NCI-H748 treated with DMSO at 0.1 percent for 48 hours (cell line): ENCODE results near the gene CYSTM1.

Experiments
- DNase-seq: peaks from one replicate; lab custom pipeline; 2025; lab: John Stamatoyannopoulos, UW

Gene CYSTM1

DNA sequence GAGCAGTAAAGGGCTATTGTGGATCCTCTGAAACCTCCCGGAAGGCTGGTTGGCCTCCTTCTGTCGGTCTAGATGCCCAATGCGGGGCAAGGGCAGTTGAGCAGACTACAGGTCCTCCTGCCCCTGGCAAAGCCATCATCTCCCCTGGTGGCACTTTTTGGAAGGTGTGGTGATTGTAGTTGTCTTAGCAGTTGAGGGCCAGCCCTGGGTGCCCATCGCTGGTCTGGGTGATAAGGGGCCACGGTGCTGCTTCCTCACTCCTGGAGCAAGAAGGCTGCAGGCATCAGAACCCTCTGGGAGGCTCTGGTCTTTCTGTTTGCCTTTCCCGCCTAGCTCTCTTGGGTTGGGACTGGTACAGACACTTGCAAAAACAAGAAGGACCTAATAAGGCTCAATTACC is 63.8 kb downstream of the CYSTM1 start:
- no peak for DNase-seq

DNA sequence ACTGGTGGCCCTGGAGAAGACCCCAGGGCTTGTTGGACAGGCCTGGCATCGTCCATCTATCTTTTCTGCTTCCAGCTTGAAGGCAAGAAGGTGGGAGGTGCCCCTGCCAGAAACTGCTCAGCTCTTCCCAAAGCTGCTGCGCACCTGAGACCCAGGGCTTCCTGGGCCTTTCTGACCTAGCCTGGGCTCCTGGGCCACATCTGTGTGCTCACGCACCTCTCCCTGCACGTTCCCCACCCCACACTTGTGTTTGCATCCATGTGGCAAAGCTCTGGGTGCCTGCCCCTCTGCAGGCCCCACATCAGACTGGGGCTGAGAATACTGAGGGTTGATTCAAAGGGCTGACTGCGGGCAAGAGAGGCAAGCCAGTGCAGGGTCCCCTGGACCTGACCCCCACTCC is 64.5 kb downstream of the CYSTM1 start:
- no peak for DNase-seq

DNA sequence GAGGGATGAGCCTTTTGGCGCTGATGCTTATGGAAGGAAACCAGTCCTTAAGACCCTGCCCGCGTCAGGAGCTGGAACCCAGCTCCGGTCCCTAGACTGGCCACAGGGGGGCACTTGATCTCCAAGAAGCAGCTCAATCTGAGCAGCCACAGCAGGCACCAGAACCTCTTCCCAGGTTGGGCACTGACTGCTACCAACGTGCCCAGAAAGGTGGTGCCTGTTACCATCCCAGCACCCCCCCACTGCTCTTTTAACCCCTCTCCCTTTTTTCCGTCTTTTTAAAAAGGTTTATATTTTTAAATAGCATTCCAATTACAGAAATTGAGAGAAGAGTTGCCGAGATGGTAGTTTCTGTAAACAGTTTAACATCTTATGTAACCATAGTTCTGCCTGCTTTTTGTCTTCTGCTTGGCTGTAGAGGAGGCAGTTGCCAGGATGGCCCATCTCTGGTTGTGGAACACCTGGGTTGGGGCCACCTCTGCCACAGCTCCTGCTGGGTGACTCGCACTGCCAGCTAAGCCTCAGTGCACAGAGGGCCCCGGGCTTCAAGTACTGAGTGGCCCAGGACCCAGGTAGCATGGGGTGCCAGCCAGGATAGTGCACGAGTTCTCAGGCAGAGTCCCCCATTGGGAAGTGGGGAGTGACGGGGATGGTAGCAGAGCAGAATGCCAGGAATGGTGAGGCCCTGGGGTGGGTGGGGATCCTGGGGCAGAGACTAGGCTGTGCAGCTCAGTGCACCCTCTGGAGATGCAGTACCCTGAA is 65.1 kb downstream of the CYSTM1 start:
- DNase-seq, result no peak

DNA sequence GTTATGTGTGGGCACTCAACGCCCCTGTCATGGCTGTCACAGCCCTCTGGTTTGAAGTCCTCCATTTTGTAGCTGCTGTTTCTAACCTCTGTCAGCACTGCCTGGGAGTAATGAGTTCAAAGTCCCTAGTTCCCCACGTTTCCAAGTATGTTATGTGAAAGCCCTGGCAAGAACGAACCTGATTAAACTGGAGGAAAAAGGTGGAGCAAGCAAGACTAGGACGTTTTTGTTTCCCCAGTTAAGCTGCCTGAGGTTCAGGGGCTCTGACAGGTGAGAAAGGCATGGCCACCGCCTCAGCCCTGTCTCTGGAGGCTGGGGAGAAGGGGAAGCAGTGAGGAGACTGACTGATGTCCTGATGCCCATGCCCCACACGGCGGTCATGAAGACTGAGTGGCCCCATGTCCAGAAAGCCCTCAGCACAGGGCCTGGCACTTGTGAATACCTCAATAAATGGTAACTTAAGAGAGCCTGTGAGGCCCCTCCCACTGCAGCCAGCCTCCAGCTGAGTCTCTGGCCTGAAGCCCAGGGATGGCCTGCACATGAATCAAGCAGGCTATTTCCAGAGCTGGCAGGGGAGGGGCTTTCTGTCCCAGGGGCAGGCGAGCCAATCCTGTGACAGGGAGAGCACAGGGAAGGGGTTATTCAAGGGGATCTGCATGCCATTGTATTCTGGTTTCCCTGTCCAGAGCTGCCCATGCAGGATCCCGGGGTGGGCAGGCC is 66.2 kb downstream of the CYSTM1 start:
- no peak for DNase-seq

DNA sequence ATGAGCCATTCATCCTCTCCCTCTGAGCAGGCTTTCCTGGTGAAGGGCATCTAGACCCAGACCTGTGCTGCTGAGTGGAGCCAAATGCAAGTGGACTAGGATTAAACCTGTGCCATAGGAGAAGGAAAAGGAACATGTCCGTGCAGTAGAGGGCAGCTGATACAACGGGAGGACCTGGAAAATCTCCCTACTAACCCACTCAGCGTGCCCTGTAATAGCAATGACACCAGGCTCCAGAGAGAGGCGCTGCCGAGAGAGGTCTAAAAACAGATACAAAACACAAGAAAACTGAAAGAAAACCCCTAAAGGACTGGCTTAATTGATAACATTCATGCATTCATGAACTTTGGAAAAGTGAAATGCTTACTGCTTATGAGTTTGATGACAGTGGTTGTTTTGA is 67.1 kb downstream of the CYSTM1 start:
- no peak for DNase-seq

DNA sequence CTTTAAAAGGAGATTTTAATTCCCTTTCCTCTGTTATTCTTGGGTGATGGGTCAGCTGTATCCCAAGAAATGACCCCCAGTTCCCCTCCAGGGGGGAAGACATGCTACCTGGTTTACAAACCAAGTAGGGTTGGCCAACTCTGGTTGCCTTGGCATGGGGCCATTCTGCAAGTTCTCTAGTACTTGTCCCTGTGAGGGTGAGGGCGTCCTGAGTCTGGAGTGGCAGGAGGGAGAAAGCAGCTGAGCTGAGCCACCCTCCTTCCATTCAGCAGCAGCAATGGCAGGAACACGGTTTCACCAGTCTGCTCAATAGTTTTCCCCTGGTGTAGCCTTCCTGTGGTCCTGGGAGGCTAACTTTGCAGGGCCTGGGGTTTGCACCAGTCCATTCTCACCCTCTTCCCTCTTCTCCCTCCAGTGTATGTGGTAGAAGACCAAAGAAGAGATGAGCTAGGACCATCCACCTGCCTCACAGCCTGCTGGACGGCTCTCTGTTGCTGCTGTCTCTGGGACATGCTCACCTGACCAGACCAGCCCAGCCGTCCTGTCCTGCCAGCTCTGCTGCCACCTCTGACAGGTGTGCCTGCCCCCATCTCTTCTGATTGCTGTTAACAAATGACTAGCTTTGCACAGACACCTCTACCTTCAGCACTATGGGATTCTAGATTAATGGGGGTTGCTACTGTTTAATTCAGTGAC is 68.0 kb downstream of the CYSTM1 start:
- DNase-seq, result no peak

DNA sequence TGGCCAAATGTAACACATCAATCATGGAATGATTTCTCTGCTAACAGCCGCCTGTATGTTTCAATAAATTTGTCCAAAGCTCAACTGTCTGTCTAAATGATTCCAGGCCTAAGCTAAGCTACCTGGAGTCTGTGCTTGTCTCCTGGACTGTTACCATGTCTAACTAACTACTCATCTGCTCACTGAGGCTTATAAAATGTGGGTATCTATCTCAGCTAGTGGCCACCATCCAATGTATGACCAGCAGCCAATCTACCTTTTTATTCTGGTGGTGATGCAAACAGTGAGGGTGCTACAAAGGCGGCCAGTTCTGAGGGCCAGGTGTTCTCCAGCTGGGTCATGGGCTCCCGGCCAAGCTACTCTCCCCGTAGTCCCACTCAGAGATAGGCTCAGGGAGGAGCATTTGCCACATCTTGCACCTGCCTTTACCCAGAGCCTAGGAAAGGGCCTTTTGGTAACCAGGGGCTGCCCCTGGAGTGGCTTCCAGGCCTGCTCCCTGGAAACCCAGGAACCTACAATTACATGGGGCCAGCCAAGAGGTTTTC is 68.8 kb downstream of the CYSTM1 start:
- DNase-seq, result no peak

DNA sequence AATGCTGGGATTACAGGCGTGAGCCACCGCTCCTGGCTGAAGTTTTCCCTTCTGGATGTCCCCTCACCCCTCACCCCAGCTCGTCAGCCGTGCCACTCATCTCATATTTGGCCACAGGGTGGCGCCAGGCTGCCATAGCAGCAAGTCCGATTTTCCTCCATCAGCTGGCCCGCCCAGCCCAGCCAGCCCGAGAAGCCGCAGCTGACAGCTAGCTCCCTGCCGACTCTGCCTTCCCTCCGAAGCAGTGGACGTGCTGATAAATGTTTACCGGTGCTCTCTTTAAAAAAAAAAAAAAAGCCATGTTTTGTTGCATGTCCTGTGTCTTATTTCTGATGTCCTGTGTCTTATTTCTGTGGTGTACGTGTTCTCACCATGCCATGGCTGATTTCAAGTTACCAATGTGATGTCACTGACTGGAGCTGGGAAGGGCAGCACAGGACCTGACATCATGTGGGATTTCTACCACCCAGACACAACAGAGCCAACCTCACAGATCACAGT is 69.6 kb downstream of the CYSTM1 start:
- peak; percentile 42 for DNase-seq

DNA sequence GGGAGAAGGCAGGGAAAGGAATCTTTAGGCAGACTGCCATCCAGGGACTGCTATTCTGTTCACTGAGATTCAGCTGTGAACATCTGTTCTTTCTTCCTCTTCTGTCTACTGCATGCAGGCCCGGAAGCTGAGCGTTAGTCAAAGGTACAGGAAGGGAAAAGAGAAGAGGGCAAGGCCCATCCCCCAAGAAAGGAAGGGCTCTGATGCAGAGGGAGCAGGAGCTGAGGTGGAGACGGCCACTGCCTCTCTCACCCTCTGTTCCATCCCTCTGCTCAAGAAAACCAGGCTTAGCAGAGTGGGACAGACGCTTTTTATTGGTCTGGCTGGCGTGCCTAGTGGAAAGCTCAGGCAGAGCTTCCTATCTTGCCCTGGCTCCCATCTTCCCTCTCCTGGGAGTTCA is 70.4 kb downstream of the CYSTM1 start:
- DNase-seq, result no peak

DNA sequence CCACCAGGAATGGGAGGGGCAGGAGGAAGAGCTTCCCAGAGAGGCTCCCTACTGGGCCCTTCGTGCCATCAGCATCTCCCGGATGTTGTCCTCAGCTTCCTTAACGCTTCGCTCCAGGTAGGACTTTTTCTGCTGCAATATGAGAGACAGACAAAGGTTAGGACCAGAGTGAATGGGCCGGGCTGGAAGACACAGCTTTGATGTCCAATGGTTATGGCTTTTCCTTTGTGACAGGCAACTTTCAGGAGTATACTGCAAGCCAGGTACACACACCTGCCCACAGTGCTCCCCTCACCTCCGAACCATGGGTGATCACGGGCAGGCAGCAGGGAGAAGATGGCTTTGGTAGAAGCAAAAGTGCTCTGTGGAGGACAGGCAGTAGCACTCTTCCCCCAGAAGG is 70.9 kb downstream of the CYSTM1 start:
- DNase-seq, result no peak

DNA sequence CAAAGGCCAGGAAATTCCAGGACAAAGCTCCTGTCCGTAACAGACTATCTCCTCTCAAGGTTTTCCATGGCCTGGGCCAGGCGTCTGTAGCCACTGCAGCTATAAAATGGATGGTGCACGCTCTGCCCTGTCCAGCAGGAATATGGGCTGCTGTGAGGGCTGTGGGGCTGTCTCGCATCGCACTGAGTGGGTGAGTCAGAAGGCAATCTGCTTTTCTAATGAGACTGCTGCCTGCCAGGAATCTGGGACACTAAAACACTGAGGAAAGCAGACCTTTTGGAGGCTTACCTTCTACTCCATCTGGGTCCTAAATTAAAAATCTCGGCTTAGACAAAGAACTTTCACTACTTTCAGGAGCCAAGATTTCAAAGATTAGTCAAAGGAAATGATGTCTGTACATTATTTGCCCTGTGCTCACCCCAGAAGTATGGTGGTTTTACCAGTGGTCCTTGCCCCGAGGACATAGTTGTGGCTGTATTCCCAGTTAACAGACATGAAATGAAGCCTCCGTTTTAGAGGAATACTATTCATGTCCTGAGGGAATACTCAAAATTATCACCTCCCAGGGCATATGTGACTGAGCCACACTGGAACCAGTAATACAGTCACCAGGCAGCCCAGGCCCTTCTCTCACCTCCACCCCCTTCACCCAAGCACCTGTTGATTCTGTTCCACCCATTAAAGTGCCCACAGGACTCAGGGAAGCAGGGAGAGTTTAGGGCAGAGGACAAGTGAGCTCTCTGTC is 71.6 kb downstream of the CYSTM1 start:
- DNase-seq, result no peak

DNA sequence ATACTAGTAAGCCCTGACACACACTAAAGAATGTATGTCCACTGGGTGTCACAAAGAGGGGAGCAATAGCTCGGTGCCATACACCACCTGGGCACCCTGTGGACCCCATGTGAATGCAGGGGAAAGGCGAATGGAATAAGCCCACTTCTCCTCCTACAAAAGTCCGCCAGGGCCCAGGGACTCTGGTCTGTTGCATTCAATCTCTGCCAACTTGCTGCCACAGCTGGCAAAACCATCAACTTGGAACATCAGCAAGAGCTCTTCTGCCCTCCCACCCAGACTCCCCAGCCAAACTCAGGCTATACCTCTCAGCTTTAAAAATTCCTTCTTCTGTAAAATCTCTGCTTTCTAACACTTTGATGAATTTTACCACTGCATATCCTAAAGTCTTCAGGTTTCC is 73.4 kb downstream of the CYSTM1 start:
- DNase-seq, result no peak

DNA sequence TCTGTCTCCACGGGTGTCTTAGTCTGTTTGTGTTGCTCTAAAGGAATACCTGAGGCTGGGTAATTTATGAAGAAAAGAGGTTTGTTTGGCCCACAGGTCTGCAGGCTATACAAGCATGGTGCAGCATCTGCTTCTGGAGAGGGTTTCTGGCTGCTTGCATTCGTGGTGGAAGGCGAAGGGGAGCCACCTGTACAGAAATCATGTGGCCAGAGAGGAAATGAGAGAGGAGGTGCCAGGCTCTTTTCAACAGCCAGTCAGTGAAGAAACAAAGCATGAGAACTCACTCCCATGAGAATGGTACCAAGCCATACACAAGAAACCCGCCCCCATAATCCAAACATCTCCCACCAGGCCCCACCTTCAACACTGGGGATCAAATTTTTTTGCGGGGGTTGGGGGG is 74.5 kb downstream of the CYSTM1 start:
- DNase-seq, result no peak

DNA sequence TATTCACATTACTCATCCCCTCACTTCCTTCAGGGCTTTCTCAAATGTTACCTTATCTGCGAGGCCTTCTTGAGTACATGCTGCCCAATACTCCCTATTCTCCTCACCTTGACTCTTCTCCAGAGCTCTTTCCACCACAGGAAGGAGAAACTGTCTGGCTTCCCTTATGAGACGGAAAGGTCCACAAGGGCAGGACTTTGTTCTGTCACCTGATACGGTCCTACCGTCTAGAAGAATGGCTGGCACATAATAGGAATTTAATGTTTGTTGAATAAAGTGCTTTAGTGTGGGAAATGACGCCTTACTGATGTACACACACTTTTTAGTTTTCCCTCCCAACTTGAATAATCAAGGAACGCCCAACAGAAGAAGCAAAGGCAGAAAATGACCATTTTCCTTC is 75.4 kb downstream of the CYSTM1 start:
- no peak for DNase-seq

DNA sequence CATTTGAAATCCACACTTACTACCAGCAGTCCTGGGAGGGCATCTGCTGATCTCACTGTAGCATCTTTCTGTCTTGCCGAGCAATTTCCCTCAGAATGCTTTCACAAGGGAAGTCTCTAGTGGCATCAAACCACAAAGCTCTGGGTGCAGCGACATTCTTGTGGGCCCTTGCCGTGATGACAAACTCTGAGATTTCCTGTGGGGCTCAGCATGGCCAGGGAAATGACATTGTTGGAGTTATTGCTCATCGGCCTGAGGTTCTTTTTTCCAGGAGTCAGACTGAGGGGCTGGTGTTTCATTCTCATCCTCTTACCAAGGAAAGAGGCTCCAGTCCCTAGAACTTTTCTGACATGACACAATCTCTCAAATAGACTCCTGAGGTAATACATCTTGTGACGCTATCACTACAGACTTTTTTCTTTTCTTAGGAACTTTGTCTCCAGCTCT is 76.6 kb downstream of the CYSTM1 start:
- no peak for DNase-seq

DNA sequence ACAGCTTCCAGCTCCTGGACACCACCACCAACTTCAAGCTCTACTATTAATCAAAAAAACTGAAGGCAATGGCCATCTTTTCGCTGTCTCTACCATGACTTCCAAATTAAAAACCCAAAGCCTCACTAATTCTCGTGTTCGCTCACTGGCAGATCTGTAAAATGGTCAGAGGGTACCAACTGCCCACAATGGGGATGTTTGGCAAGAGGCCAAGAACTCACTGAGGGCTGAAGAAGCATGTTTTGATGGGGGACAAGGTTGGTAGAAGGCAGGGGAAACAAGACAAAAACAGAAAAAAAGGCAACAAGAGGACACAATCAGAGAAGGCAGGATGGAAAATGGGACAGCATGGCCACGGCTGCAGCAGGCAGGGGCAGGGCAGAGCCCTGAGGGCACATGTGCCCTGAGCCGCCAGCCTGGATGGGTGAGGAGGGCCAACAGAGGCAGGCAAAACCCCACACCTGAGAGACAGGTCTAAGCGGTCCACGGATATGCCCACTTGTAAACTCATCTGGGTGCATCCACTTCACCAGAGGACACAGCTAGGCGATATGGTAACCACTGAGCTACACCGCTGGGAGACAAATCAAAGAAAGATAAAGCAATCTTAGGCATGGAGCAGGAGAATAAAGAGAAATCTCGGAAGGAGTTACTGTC is 77.6 kb downstream of the CYSTM1 start:
- DNase-seq, result no peak

DNA sequence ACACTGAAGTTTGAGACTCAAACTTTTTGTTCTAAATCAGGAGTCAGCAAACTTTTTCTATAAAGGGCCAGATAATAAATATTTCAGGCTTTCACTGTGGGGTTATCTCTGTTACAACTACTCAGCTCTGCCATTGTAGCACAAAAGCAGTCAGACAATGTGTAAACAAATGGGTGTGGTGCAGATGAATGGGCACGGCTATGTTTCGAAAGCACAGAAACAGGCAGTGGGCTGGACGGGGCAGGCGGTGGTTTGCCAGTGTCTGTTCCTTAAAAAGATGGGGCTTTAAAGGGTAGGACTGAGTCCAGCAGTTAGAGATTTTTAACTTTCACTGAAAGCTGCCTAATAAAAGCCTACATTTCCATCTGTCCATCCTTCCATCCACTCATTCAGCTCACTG is 79.0 kb downstream of the CYSTM1 start:
- peak; percentile 32 for DNase-seq

DNA sequence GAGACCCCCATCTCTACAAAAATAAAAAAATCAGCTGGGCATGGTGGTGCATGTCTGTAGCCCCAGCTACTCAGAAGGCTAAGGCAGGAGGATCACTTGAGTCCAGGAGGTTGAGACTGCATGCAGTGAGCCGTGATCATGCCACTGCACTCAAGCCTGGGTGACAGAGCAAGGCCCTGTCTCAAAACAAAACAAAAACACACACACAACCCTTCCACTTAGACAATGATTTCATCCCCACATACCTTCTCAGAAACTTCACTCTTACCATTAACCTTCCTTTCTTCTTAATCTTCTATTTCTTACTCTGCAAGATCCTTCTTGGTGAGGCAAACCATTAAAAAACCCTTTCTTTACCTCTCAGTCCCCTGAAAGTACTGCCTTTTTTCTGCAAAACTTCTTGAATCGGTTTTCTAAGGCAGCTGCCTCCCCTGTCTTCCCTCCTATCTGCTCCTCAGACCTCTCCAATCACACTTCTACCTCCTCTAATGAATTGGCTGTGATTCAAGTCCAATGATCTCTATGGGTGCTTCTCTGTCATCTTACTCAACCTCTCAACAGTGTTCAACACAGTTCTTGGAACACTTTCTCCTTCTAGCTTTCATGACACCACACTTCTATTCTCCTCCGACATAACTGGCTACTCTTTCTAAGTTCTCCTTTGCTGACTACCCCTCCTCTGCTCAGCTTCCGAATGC is 80.6 kb downstream of the CYSTM1 start:
- DNase-seq, result no peak

DNA sequence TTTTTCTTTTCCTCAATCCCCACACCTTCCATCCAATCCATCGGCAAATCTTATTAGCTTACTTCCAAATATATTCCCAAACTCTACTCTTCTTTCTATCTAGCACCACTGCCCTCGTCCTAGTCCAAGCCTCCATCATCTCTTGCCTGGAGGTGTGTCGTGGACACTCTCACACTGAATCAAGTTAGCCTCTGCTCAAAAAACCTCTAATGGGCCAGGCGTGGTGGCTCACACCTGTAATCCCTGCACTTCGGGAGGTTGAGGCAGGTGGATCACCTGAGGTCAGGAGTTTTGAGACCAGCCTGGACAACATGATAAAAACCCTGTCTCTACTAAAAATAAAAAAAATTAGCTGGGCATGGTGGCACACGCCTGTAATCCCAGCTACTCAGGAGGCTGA is 81.7 kb downstream of the CYSTM1 start:
- DNase-seq, result no peak

DNA sequence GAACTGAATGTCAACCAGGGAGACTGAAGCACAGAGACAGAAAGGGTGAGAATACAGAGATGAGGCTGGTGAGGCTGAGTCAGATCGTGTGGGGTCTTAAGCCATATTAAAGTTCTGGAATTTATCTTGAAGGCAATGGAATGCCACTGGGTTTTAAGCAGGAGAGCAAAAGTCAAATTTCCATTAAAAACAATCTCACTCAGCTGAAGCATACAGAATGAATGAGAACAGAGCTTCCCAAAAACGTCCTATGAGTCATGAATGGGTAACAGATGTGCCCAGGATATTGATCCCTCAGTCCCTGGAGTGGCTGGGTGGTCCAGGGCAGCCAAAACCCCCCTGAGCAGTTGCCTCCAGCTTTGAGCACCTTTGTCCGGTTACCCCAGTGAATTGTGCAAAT is 83.0 kb downstream of the CYSTM1 start:
- DNase-seq, result no peak

DNA sequence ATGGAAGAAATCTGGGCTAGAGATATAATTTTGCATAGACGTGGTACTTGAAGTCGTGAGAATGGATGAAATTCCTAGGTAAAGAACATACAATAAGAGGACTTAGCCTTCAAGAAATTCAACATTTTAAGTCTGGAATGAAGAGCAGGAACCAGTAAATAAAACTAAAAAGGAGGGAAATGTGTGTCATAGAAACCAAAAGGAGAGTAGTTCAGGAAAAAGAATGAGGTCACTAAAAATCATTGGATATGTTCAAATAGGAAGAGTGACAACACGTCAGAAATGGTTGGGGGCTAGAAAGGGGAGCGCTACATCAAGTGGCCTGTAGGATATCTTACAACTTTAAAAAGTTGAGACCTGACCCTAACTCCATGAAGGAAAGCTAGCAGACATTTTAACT is 83.9 kb downstream of the CYSTM1 start:
- DNase-seq, result no peak
